UCSD-AML1 (cell line): ENCODE results near the gene LMTK2.

Source experiments
- DNase-seq: peaks from one replicate; lab custom pipeline; 2025; ENCODE audit not compliant: unreplicated experiment; lab: John Stamatoyannopoulos, UW

LMTK2 gene

DNA sequence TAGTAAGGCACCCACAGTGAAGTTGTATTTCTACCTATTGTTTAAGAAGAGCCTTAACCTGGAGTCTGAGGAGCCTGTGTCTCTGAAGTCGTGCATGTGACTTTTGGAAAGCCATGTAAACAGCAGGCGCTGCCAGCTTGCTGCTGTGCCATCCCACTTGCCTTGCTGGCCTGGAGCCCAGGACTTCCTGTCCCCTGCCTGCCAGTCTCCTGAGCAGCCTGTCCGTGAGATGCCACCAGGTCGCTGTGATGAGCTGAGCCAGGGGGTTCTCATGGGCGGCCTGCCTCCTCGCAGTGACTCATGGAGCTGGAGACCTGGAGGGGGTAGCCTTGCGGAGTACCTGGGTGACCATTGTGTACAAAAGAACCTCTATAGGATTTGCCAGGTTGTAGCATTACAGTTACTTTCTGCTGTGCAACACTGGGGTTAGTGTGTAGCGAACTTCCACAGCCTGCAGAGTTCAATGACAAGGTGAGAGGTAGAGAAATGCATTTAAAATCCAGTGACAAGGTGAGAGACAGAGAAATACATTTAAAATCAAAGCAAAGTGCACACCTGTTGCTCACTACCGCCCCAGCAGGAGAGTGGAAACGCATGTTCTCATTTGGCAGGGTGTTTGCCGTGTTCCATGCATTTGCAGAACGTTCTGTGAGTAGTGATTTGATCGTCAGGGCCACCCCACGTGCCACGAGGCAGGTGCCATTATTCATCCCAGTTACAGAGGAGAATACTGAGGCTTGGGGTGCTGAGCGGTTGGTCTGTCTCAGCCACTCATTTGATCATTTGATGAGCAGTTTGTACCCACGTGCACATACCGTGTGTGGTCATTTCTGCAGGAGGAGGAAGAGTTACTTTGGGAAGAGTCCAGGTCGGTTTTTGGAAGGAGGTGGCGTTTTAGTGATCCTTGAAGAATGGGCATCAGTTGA lies 67.9 kb downstream of the LMTK2 start:
- DNase-seq = no peak

DNA sequence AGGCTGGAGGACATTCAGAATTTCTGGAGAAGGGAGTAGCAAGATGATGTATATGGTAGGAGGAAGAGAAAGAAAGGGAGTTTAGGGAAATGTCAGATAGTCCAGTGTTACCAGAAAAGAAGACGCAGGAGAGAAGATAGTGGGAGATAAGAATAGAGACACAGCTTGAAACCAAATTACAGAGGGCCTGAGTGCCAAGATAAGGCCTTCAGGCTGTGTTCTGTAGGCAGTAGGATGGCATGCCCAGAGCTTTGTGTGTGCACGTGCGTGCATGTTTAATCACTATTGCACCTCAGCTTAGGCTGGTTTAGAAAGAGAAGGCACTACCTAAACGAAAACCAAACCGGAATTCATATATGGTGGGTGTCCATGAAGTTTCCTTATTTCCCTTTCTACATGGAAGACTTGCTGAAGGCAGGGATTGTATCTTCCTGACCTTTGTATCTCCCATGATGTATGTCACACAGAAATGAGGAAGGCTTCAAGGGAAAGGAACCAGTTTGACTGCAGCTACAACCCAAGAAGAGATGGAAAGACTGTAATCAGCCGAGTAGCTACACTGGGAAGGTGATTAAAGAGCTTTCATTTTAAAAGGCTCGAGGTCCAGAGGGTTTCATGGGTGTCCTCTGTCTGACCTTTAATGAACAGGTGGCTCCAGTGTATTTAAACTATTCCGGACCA lies 68.7 kb downstream of the LMTK2 start:
- no peak for DNase-seq

DNA sequence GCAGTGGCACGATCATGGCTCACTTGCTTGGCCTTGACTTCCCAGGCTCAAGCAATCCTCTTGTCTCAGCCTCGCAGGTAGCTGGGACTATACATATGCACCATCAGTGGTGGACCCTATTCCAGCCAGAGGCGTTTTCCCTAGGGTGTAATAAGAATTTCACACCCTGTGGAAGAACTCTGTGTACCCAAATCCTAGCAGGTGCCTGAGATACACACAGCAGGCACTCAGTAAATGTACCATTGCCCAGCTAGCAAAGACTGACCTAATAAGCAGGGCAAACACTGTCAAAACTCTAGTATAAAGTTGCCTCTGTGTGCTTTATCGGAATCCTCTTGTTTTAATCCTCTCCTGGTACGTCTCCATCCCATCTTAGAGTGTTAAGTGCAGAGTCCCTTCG lies 70.9 kb downstream of the LMTK2 start:
- DNase-seq = no peak

DNA sequence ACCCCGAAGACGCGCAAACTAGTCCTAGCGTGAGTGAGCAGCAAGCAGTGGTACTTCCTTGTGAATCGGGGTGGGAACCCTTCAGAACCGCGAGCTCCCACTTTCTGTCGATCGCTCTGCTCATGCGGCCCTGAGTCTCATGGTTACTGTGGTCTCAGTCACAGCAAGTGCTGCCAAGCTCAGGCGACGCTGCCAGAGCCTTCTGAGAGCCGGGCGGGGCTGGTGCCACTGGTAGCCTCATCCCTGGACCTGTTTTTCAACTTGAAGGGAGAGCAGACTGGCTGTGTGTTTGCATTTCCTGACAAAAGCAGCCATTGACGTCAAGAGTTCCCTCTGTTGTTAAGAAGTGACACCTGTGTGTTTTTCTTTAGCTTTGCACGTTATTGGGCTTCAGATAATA lies 71.7 kb downstream of the LMTK2 start:
- no peak for DNase-seq

DNA sequence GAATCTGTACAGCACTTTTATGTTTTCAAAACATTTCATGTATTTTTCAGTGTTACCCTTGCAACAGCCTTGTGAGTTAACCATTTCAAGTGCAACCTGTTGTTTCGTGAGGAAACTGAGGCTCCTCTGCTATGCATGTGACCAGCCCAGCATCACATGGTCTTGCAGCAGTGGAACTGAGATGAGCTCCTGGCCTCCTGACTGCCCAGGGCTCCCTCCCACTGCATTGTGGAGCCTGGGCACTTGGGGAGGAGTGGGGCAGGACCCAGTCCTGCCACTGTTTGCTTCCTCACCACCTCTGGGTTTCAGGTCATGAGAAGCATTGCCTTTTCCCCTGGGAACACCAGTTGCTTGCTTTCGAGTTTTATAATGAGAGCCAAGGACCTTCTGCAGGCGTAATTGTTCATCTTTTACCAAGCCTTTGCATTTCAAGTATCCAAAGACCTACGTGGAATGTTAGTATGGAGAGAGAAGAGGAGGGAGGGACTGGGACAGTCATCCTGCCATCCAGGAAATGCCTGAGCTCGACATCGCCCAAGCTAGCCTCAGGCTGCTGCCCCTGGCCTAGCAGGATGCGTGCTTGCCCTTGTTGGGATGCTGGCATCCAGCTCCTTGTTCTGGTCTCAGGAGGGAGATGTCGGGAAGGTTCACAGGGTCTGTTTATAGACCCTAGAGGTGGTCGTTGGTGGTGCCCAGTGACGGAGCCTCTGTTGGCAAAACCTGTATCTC lies 72.3 kb downstream of the LMTK2 start:
- no peak for DNase-seq

DNA sequence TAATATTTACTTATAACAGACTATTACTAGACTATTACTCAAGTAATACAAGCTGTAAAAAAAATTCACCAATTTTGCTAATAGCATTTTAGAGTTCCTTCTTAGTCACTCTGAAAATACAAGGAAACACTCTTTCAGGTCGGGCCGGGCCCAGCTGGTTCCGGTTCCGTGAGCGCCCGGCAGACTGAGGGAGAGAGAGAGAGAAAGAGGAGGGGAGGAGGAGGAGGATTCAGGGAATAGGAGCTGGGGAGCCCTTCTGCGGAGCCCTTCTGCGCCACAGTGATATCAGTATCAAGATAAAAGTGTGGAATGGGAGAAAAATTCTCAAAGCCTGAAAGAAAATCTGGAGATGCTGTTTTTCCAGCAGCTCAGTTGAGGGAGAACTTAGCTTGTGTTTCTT lies 74.1 kb downstream of the LMTK2 start:
- DNase-seq = no peak

DNA sequence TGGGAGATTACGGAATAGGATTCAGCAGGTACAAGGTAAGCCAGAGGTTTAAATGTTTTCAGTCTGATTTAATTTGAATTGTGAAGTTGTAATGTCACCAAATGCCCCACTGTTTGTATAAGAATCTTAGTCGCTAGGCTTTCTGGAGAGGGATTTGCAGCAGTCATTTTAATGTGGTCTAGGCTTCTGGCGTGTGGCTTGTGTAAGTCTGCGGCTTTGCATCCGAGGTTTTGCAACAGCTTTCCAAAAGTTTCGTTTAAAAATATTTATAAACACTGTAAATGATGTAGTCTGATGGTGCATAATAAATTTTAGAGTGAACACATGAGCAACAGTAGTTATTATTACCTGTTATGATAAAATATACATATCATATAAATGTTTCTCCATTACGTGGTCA lies 78.4 kb downstream of the LMTK2 start:
- no peak for DNase-seq

DNA sequence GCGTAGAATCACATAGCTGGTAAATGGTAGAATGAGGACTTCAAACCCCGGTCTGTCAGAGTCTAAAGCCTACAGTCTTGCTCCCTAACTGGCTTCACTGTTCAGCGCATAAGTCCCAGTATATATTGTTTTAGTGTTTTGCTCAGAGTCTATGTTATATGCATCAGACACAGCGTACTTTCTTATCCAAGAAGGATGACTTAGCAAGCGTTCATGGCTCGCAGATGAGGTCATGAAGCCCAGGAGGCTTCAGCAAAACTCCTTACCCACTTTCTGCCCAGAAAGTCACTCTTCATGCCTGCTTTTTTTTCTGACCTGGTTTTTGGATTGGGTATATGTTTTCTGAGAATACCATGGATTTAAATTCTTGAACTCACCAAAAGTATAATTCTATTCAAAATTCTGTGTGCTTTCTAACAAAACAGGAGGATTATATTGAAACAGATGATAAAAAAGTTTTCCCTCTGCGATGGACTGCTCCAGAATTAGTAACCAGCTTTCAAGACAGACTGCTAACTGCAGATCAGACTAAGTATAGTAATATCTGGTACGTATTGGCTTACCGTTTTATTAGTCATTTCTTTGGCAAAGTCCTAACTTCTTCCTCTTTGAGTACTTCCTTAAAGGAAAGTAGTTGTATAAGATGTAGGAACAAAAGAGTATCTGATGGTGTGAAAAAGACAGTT lies 79.9 kb downstream of the LMTK2 start:
- no peak for DNase-seq

DNA sequence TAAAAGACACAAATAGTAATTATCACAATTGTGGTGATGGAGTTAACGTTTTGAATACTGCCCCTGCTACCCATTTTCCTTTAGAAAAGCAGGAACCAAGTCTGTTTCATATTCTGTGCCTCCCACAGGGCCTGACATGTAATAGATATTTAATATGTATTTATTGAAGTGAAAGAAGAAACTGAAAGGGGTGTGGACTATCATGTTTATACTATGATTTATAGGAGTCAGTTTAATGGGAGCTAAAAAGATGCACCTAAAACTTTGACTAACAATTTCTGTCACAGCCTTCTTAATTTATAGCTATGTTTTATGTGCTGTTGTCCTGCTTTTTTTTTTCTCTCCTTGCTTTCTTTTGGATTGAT lies 80.5 kb downstream of the LMTK2 start:
- DNase-seq = no peak

DNA sequence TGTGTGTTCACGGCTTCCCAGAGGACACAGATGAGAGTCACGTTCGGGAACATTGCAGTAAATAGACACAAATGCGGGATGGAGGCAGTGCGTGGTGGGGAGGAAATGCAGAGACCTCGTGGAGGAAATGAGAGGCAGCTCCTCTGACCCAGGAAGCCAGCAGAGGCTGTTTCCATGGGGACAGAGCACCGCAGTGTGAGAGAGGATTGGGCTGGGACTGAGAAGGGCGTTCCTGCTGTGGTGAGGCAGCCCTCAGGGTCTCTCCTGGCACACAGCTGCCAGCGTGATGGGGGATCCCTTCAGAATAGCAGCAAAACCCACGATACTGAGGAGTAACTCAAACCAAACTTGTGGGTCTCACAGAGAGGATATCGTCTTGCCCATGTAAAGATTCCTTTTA lies 82.9 kb downstream of the LMTK2 start:
- DNase-seq = no peak

DNA sequence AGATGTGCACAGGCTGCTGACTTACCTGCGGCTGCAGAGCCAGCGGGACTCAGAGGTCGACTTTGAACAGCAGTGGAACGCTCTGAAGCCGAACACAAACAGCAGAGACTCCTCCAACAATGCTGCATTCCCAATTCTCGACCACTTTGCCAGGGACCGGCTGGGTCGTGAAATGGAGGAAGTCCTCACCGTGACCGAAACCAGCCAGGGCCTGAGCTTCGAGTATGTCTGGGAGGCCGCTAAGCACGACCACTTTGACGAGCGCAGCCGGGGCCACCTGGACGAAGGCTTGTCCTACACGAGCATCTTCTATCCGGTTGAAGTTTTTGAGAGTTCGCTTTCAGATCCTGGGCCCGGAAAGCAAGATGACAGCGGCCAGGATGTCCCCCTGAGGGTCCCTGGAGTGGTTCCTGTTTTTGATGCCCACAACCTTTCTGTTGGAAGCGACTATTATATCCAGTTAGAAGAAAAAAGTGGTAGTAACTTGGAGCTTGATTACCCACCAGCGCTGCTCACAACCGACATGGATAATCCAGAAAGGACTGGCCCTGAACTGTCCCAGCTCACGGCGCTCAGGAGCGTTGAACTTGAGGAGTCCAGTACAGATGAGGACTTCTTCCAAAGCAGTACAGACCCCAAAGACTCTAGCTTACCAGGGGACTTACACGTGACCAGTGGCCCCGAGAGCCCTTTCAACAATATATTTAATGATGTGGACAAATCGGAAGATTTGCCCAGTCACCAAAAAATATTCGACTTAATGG lies 85.2 kb downstream of the LMTK2 start:
- DNase-seq = no peak

DNA sequence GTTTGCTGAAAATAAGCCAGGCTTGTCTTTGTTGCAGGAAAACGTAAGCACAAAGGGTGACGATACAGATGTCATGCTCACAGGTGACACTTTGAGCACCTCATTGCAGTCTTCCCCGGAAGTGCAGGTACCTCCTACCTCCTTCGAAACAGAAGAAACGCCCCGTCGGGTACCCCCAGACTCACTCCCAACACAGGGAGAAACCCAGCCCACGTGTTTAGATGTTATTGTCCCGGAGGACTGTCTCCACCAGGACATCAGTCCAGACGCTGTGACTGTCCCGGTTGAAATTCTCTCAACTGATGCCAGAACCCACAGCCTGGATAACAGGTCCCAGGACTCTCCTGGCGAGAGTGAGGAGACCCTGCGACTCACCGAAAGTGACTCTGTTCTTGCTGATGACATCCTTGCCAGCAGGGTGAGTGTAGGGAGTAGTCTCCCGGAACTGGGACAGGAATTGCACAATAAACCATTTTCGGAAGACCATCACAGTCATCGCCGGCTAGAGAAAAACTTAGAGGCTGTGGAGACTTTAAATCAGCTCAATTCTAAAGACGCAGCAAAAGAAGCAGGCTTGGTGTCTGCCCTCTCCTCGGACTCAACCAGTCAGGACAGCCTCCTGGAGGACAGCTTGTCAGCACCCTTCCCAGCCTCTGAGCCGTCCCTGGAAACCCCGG lies 86.3 kb downstream of the LMTK2 start:
- no peak for DNase-seq

DNA sequence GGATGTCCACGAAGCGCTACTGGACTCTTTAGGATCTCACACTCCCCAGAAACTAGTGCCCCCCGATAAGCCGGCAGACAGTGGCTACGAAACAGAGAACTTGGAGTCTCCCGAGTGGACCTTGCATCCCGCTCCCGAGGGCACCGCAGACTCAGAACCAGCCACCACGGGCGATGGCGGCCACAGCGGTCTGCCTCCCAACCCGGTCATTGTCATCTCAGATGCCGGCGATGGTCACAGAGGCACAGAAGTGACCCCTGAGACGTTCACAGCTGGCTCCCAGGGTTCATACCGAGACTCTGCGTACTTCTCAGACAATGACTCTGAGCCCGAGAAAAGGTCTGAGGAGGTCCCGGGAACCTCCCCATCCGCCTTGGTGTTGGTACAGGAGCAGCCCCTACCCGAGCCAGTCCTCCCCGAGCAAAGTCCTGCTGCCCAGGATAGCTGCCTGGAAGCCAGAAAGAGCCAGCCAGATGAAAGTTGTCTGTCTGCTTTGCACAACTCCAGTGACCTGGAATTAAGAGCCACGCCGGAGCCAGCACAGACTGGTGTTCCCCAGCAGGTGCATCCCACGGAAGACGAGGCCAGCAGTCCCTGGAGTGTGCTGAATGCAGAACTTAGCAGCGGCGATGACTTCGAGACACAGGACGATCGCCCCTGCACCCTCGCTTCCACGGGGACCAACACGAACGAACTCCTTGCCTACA lies 87.0 kb downstream of the LMTK2 start:
- no peak for DNase-seq

DNA sequence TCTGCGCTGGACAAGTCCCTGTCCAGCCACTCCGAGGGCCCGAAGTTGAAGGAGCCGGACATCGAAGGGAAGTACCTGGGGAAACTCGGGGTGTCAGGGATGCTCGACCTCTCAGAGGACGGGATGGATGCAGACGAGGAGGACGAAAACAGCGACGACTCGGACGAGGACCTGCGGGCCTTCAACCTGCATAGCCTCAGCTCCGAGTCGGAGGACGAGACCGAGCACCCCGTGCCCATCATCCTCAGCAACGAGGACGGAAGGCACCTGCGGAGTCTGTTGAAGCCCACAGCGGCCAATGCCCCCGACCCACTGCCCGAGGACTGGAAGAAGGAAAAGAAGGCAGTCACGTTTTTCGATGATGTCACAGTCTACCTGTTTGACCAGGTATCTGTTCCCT lies 87.5 kb downstream of the LMTK2 start:
- no peak for DNase-seq

DNA sequence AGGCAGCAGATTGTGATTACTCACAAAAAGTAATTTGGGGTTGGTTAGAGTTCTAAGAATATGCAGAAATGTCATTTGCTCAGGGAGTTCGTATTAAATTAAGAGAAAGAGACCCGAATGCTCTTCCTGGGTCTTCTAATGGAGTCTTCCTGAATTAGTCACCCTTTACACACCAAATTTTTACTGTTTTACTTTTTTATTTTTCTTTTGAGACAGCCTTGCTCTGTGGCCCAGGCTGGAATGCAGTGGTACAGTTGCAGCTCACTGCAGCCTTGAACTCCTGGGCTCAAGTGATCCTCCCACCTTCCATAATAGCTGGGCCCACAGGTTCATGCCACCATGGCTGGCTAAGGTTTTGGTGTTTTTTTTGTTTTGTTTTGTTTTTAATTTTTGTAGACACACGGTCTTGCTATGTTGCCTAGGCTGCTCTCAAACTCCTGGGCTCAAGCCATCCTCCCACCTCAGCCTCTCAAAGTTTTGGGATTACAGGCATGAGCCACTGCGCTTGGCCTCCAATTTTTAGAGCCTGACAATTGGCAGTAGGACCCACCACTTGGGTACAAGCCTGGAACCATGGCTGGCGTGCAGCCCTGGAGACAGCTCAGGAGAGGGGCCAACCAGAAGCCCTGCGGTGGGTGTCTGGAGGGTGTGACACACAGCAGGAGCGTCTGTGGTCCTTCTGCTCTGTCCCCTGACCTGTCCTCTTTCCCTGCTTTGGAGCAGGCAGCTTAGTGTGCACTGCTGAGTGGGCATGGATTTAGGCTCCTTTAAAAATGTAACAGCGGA lies 88.2 kb downstream of the LMTK2 start:
- no peak for DNase-seq

DNA sequence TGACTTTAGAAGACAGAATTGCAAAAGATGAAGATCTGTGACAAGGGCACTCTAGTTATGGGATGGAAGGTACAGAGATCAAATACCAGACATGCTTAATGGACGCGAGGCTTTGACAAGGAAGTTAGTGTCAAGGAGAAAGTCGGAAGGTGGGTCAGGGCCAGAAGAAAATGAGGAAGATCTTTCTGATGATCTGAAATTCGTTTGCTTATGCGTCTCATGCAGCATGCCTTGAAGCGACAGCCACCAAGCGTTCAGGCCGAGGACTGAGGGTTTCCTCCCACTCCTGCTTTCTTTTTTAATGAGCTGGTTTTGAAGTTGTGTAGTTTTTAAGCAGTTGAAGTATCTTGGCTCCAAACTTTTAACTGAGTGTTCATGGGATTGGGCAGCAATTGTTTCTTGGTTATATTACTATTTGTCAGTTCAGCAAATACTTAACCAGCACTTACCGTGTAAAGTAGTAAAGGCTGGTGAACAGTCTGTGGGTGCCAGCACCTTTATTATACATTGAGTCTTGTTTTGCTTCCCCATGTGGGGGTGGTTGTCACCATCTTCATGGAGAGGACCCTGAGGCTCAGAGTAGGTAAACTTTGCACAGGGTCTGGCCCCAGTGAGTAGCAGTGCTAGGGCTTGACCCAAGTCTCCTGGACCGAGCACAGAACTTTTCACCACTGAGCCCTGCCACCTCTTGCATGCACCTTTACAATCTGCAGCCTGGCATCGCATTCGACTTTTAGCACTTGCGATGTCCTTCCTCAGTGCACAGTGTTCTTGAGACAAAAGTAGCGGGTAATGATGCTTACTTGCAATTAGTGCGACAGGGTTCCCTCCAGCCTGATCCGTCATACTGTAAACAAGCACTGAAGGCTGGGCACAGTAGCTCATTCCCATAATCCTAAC lies 90.3 kb downstream of the LMTK2 start:
- DNase-seq = no peak

DNA sequence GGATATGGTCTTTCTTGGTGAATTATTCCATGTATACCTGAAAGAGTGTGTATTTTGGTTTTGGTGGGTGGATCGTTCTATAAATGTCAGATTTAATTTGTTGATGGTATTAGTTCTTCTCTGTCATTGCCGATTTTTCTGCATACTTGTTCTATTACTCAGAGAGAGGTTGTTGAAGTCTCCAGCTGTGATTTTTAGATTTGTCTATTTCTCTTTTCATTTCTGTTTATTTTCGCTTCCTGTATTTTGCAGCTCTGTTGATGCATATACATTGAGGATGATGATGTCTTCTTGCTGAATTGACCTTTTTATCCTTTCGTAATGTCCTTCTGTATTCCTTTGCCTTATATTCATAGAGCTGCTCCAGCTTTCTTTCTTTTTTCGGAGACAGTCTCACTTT lies 92.5 kb downstream of the LMTK2 start:
- no peak for DNase-seq

DNA sequence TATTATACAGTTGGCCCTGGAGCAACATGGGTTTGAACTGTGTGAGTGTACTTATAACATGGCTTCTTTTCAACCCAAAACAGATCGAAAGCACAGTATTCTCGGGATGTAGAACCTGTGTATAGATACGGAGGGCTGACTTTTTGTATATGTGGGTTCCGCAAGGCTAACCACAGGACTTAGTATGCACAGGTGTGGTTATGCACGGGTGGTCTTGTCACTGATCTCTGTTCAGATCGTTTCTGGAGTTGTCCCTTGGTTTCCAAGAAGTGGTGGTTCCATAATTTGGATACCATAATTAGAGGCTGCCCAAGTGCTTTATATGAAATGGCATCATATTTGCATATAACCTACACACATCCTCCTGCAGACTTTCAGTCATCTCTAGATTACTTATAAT lies 93.7 kb downstream of the LMTK2 start:
- no peak for DNase-seq
